ENCODE results near the gene RPL22.
"Not testable (repeated sequence)": the region's sequence is repeated elsewhere in the genome, so short reads cannot be mapped to it uniquely, and the experiment has no call there.

Gene RPL22

DNA sequence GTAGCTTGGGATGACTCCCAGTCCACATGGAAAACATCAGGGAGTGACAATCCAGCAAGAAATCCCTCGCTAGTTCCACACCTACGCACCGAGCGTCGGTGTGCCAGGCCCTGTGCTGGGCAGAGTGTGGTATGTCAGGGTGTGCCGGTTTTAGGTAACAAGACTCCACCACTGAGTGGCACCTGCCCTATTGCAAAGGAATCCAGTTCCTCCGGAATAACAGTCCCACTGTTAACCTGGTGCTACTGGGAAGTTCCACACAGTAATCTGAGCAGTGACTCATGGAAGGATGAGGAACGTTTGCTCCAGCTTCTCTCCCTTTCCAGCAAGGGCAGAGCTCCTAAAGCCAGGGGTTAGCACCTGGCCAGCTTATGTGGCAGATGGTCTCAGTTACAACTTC, 20.8 kb upstream of the RPL22 start:
- Histone ChIP-seq H3K4me1 (ENCODE audit: control insufficient read depth, insufficient read depth, low read length) (no peaks in the 10 kb centered on the region), H3K9ac (ENCODE audit: low read length) (no peak overlapping the region), H3K27ac (ENCODE audit: low read depth, low read length) (no peak overlapping the region), H3K27me3 (ENCODE audit: control insufficient read depth, insufficient read depth, low read length) (no peaks in the 10 kb centered on the region), H3K4me3 (ENCODE audit: low read length) (no peak overlapping the region), H3K36me3 (ENCODE audit: control insufficient read depth, insufficient read depth, low read length) (peaks cover 6% of the 10 kb centered on the region)

DNA sequence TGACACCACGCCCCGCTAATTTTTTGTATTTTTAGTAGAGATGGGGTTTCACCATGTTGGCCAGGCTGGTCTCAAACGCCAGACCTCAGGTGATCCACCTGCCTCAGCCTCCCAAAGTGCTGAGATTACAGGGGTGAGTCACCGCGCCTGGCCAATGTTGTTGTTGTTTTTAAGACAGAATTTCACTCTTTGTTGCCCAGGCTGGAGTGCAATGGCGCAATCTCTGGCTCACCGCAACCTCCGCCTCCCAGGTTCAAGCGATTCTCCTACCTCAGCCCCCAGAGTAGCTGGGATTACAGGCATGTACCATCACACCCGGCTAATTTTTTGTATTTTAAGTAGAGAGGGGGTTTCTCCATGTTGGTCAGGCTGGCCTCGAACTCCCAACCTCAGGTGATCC, 20.2 kb upstream of the RPL22 start:
- H3K27ac ChIP-seq (ENCODE audit: low read depth, low read length); H3K27me3 ChIP-seq (ENCODE audit: control insufficient read depth, insufficient read depth, low read length); H3K36me3 ChIP-seq (ENCODE audit: control insufficient read depth, insufficient read depth, low read length); H3K4me1 ChIP-seq (ENCODE audit: control insufficient read depth, insufficient read depth, low read length); H3K9ac ChIP-seq (ENCODE audit: low read length); H3K4me3 ChIP-seq (ENCODE audit: low read length): not testable (repeated sequence)

DNA sequence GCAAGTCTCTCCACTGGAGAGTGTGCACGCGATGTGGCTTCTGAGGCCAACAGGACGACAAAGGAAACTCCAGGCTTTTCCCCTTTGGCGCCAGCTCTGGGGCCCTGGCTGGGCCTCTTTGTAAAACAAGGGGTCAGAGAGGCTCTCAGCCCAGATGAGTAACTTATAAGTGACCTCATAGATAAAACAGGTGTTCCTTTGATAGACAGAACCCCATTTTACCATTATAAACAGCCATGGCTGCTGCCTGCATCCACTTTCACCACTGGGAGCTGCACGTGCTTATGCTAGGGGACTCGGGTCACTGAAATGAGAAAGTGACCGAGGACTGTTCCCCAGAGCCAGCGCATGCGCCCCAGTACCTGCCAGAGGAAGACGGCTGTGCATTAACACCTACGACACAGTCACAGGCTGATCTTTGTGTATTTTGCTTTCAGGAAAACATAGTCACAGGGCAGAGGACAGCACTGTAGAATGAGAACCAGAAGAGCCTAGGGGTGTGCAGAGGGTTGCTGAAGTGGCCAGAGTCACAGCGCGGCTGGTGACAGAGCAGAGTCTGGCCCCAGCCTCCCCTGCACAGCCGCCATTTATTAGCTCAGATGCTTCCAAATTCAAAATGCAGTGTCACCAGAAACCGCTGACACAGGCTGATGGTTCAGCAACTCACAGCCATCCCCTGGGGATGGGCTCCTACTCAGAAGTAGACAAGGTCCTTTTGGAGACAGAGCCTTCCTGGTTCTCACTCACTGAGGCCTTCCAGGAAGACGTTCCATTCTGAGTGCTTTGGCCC, 19.2 kb upstream of the RPL22 start:
- Histone ChIP-seq H3K4me3 (ENCODE audit: low read length) (no peak overlapping the region), H3K27me3 (ENCODE audit: control insufficient read depth, insufficient read depth, low read length) (no peaks in the 10 kb centered on the region), H3K27ac (ENCODE audit: low read depth, low read length) (no peak overlapping the region), H3K9ac (ENCODE audit: low read length) (no peak overlapping the region), H3K36me3 (ENCODE audit: control insufficient read depth, insufficient read depth, low read length) (no peaks in the 10 kb centered on the region), H3K4me1 (ENCODE audit: control insufficient read depth, insufficient read depth, low read length) (no peaks in the 10 kb centered on the region)

DNA sequence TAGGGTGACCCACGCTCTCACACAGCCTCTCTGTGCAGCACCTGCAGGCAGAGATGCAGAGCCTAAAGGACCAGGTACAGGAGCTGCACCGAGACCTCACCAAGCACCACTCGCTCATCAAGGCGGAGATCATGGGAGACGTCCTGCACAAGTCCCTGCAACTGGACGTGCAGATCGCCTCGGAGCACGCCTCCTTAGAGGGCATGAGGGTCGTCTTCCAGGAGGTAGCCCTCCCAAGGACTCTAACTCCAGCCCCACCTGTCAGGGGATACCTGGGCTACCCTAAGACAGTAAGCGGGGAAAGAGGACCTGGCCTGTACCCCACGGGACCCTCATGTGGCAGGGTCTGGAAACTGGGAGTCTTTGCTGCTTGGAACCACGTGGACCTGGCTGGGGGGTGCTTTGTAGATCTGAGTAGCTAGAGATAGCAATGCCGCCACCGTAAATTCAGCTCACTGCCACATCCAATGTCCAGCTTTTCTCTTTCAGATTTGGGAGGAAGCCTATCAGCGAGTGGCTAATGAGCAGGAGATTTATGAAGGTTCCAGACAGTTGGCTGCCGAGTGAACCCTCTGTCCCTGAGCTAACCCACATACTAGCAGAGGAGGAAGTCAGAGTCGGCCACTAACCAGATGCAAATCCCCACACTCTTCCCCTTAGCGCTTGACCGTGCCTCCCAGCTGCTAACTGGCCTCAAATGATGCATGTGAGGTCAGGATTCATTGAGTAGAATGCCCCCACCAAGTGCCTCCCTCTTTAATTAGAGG, 13.0 kb upstream of the RPL22 start:
- Histone ChIP-seq H3K4me3 (ENCODE audit: low read length) (no peak overlapping the region), H3K36me3 (ENCODE audit: control insufficient read depth, insufficient read depth, low read length) (no peaks in the 10 kb centered on the region), H3K9ac (ENCODE audit: low read length) (no peak overlapping the region), H3K27me3 (ENCODE audit: control insufficient read depth, insufficient read depth, low read length) (no peaks in the 10 kb centered on the region), H3K4me1 (ENCODE audit: control insufficient read depth, insufficient read depth, low read length) (no peaks in the 10 kb centered on the region), H3K27ac (ENCODE audit: low read depth, low read length) (no peak overlapping the region)

- Histone ChIP-seq H3K27me3 (ENCODE audit: control insufficient read depth, insufficient read depth, low read length) (no peaks in the 10 kb centered on the region), H3K36me3 (ENCODE audit: control insufficient read depth, insufficient read depth, low read length) (no peaks in the 10 kb centered on the region), H3K27ac (ENCODE audit: low read depth, low read length) (no peak overlapping the region), H3K9ac (ENCODE audit: low read length) (no peak overlapping the region), H3K4me3 (ENCODE audit: low read length) (no peak overlapping the region), H3K4me1 (ENCODE audit: control insufficient read depth, insufficient read depth, low read length) (no peaks in the 10 kb centered on the region)
Measured at GRCh38 chr1:6211731-6212130, 12.3 kb upstream of the RPL22 start.

DNA sequence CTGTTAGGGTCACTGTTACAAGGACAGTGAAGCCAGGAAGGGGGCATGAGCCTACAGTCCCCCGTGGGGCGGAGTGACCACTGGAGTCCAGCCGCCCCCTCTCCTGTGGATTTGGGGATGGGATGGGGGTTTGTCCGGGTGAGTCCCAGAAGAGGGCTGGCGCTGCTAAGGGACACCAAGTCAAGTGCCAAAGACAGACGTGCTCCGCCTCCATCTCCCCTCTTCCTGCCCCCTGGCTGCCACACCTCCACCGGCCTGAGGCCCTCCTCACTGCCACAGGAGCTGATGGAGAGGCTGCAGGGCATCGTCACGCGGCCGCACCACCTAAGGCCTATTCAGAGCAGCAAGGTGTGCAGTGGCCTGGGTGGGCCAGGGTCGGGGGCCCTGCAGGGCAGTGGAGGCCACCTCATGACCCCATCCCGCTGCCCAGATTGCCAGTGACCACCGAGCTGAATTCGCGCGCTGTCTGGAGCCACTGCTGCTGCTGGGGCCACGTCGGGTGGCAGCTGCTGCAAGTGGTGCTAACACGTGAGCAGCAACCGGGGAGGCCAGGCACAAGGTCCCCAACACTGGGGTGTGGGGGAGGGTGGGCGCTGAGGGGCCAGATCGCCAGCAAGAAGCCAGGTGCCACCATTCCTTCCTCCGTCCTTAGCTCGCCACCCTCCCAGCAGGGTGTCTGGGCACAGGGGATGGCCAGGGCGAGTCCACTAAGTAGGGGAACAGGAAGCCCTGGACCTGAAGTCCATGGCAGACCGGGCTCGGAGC, 11.4 kb upstream of the RPL22 start:
- Histone ChIP-seq H3K4me1 (ENCODE audit: control insufficient read depth, insufficient read depth, low read length) (no peaks in the 10 kb centered on the region), H3K27me3 (ENCODE audit: control insufficient read depth, insufficient read depth, low read length) (no peaks in the 10 kb centered on the region), H3K9ac (ENCODE audit: low read length) (no peak overlapping the region), H3K4me3 (ENCODE audit: low read length) (no peak overlapping the region), H3K27ac (ENCODE audit: low read depth, low read length) (no peak overlapping the region), H3K36me3 (ENCODE audit: control insufficient read depth, insufficient read depth, low read length) (no peaks in the 10 kb centered on the region)

DNA sequence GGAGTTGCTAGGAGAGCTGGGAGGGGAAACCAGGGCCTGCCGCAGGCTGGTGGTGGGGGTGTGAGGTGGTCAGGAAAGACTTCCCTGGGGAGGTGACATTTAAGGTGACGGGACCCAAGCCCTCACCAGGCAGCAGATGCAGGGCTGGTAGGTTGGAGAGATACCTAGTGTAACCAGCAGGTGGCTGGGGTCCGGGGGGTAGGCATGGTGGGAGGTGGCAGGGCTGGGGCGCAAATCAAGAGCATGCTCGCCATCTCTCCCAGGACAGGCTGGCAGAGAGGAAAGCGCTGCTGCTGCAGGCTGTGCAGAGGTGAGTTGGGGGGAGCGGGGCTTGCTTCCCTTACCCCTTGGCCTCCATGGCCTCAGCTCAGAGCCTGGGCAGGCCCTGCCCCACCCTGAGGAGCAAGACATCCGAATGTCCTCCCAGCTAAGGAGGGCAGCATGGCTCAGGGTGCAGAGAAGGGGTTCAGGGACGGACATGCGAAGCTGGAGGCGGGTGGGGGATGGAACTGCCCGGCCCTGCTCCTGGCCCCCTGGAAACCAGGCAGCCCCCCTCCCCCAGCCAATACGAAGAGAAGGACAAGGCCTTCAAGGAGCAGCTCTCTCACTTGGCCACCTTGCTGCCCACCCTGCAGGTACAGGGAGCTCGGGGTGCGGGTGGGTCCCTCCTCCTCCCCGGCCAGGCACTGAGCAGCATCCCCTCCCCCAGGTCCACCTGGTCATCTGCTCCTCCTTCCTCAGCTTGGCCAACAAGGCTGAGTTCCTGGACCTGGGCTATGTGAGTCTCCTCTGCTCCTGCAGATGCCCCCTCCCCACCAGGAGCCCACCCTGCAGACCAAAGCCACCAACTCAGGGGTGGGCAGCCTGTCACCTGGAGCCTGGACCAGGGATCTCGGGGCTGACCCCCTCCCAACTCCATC, 10.5 kb upstream of the RPL22 start:
- Histone ChIP-seq H3K27ac (ENCODE audit: low read depth, low read length) (no peak overlapping the region), H3K9ac (ENCODE audit: low read length) (no peak overlapping the region), H3K4me3 (ENCODE audit: low read length) (peak overlapping the region; percentile 35), H3K4me1 (ENCODE audit: control insufficient read depth, insufficient read depth, low read length) (no peaks in the 10 kb centered on the region), H3K36me3 (ENCODE audit: control insufficient read depth, insufficient read depth, low read length) (no peaks in the 10 kb centered on the region), H3K27me3 (ENCODE audit: control insufficient read depth, insufficient read depth, low read length) (no peaks in the 10 kb centered on the region)

GRCh38 chr1:6208723-6209660, 9.6 kb upstream of the RPL22 start:
- Histone ChIP-seq H3K4me1 (ENCODE audit: control insufficient read depth, insufficient read depth, low read length) (no peaks in the 10 kb centered on the region), H3K27me3 (ENCODE audit: control insufficient read depth, insufficient read depth, low read length) (no peaks in the 10 kb centered on the region), H3K4me3 (ENCODE audit: low read length) (peak overlapping the region; percentile 57), H3K27ac (ENCODE audit: low read depth, low read length) (no peak overlapping the region), H3K36me3 (ENCODE audit: control insufficient read depth, insufficient read depth, low read length) (no peaks in the 10 kb centered on the region), H3K9ac (ENCODE audit: low read length) (no peak overlapping the region)

- Histone ChIP-seq H3K27me3 (ENCODE audit: control insufficient read depth, insufficient read depth, low read length) (no peaks in the 10 kb centered on the region), H3K9ac (ENCODE audit: low read length) (no peak overlapping the region), H3K27ac (ENCODE audit: low read depth, low read length) (no peak overlapping the region), H3K4me1 (ENCODE audit: control insufficient read depth, insufficient read depth, low read length) (no peaks in the 10 kb centered on the region), H3K4me3 (ENCODE audit: low read length) (no peak overlapping the region), H3K36me3 (ENCODE audit: control insufficient read depth, insufficient read depth, low read length) (no peaks in the 10 kb centered on the region)
Measured at GRCh38 chr1:6207921-6208320, 8.5 kb upstream of the RPL22 start.

GRCh38 chr1:6207075-6207885, 7.9 kb upstream of the RPL22 start:
- Histone ChIP-seq H3K9ac (ENCODE audit: low read length) (no peak overlapping the region), H3K27me3 (ENCODE audit: control insufficient read depth, insufficient read depth, low read length) (no peaks in the 10 kb centered on the region), H3K36me3 (ENCODE audit: control insufficient read depth, insufficient read depth, low read length) (no peaks in the 10 kb centered on the region), H3K27ac (ENCODE audit: low read depth, low read length) (no peak overlapping the region), H3K4me1 (ENCODE audit: control insufficient read depth, insufficient read depth, low read length) (no peaks in the 10 kb centered on the region), H3K4me3 (ENCODE audit: low read length) (no peak overlapping the region)
